ENCODE data around the gene COL20A1. TPM values are rescaled to one million over a fixed set of nuclear protein-coding genes. Genes with fewer than 3 reads are reported as not detected.

Gene COL20A1
- total and polyA plus RNA-seq, 10 donors = 0.12 to 2.1 (median 0.60) TPM; not detected in 2

DNA sequence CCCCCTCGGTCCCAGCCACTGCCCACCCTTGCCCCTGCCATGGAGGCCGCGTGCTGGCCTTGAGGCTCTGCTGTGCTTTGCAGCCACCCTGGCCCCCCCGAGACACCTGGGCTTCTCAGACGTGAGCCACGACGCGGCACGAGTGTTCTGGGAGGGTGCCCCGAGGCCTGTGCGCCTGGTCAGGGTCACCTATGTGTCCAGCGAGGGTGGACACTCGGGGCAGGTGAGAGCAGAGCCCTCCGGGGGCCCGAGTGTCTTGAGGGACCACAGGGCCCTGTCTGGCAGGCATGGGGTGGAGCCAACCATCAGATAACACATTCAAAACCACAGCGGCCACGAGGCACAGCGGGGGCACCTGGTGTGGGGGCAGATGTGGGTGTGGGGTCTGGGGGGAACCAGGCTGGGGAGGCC lies 18.9 kb downstream of the COL20A1 start:
- Histone ChIP-seq H3K27ac (no peak overlapping the region), H3K27me3 (replicated peaks in 1 of 7) (peaks cover 0 to 88% (median 16%) of the 10 kb centered on the region in 7 donors), H3K4me3 (no peak overlapping the region), H3K4me1 (peaks cover 0 to 45% (median 16%) of the 10 kb centered on the region in 6 donors), H3K9me3 (no peaks in the 10 kb centered on the region), H3K36me3 (no peaks in the 10 kb centered on the region)
- intact Hi-C loops (cut with DNase I; ENCODE audit: low total_unique reads) = loop anchor here (5.0 kb wide), 1 partner anchor 70 kb away; no protein-coding TSS in a partner anchor
- DNase-seq = no peak
- WGBS, 5 donors = 52 to 75% (median 68%) methylated on average over 14 to 18 of the region's 18 CpGs
- TF ChIP-seq CTCF (IDR thresholded peaks at IDR 0.05 in 8 of 11, conservative IDR thresholded peaks at IDR 0.05 in 3 of 11) (no peak), POLR2AphosphoS5 (IDR thresholded peaks at IDR 0.05) (no peak), POLR2A (IDR thresholded peaks at IDR 0.05) (no peak)

GRCh38 chr20:63312273-63312672 lies 19.3 kb downstream of the COL20A1 start:
- Histone ChIP-seq H3K4me3 (no peak overlapping the region), H3K4me1 (peaks cover 0 to 49% (median 18%) of the 10 kb centered on the region in 6 donors), H3K27me3 (replicated peaks in 1 of 7) (peaks cover 0 to 84% (median 11%) of the 10 kb centered on the region in 7 donors), H3K27ac (no peak overlapping the region), H3K36me3 (no peaks in the 10 kb centered on the region), H3K9me3 (no peaks in the 10 kb centered on the region)
- intact Hi-C loops (cut with DNase I; ENCODE audit: low total_unique reads) = loop anchor here (5.0 kb wide), 1 partner anchor 70 kb away; no protein-coding TSS in a partner anchor
- TF ChIP-seq CTCF (IDR thresholded peaks at IDR 0.05 in 8 of 11, conservative IDR thresholded peaks at IDR 0.05 in 3 of 11) = no peak
- no peak for TF ChIP-seq POLR2A (IDR thresholded peaks at IDR 0.05)
- TF ChIP-seq POLR2AphosphoS5 (IDR thresholded peaks at IDR 0.05) = no peak
- WGBS, 5 donors = 54 to 82% (median 68%) methylated on average over 3 to 9 of the region's 9 CpGs
- DNase-seq = no peak

DNA sequence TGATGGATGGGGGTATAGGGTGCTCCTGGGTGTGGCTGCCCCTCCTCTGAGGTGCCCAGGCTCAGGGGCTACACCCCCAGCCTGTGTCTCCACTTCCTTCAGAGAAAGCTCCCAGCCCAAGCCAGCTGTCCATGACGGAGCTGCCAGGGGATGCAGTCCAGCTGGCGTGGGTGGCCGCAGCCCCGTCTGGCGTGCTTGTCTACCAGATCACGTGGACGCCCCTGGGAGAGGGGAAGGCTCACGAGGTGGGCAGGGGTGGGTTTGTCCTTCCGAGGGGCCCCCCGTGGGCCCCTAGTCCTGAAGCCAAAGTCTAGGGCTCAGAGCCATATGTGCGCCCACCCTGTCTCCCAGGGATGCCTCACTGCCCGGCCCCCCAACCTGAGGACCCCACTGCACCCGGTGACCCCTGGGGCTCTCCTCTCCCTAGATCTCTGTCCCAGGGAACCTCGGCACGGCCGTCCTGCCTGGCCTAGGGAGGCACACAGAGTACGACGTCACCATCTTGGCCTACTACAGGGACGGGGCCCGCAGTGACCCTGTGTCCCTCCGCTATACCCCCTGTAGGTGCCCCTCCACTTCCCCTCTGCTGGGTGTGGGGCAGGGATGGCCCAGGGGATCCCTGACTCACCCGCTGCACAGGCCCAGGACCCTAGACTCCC lies 19.8 kb downstream of the COL20A1 start:
- peaks cover 0 to 49% (median 19%) of the 10 kb centered on the region in 6 donors for H3K4me1 ChIP-seq
- DNase-seq = peak; percentile 36
- TF ChIP-seq POLR2A (IDR thresholded peaks at IDR 0.05) (no peak), POLR2AphosphoS5 (IDR thresholded peaks at IDR 0.05) (no peak), CTCF (IDR thresholded peaks at IDR 0.05 in 8 of 11, conservative IDR thresholded peaks at IDR 0.05 in 3 of 11) (no peak)
- WGBS, 5 donors = 85 to 97% (median 88%) methylated on average over 6 to 22 of the region's 22 CpGs
- intact Hi-C loops (cut with DNase I; ENCODE audit: low total_unique reads) = loop anchor here (5.0 kb wide), 1 partner anchor 69 kb away; no protein-coding TSS in a partner anchor
- H3K27me3 ChIP-seq (replicated peaks in 1 of 7) = peaks cover 0 to 78% (median 6%) of the 10 kb centered on the region in 7 donors
- no peak overlapping the region for H3K4me3 ChIP-seq
- no peak overlapping the region for H3K27ac ChIP-seq
- no peaks in the 10 kb centered on the region for H3K9me3 ChIP-seq
- H3K36me3 ChIP-seq = no peaks in the 10 kb centered on the region

GRCh38 chr20:63313349-63314014 lies 20.5 kb downstream of the COL20A1 start:
- intact Hi-C loops (cut with DNase I; ENCODE audit: low total_unique reads) = loop anchor here (5.0 kb wide), 1 partner anchor 69 kb away; no protein-coding TSS in a partner anchor
- peaks cover 0 to 72% (median 4%) of the 10 kb centered on the region in 7 donors for H3K27me3 ChIP-seq (replicated peaks in 1 of 7)
- H3K36me3 ChIP-seq = no peaks in the 10 kb centered on the region
- H3K27ac ChIP-seq = no peak overlapping the region
- WGBS, 5 donors = 72 to 86% (median 78%) methylated on average over 15 to 25 of the region's 25 CpGs
- no peak for TF ChIP-seq CTCF (IDR thresholded peaks at IDR 0.05 in 8 of 11, conservative IDR thresholded peaks at IDR 0.05 in 3 of 11)
- TF ChIP-seq POLR2A (IDR thresholded peaks at IDR 0.05) = no peak
- TF ChIP-seq POLR2AphosphoS5 (IDR thresholded peaks at IDR 0.05) = no peak
- H3K4me3 ChIP-seq = no peak overlapping the region
- peaks cover 0 to 49% (median 19%) of the 10 kb centered on the region in 6 donors for H3K4me1 ChIP-seq
- DNase-seq = peak; percentile 64
- H3K9me3 ChIP-seq = no peaks in the 10 kb centered on the region

Data from spleen (tissue), 11 donors.